ENCODE results near the gene MRM3.
A peak's percentile ranks its signal among the peaks of the same experiment; 100 is the strongest.
"Not testable (repeated sequence)": the region's sequence is repeated elsewhere in the genome, so short reads cannot be mapped to it uniquely, and the experiment has no call there.

MRM3 gene, protein sequence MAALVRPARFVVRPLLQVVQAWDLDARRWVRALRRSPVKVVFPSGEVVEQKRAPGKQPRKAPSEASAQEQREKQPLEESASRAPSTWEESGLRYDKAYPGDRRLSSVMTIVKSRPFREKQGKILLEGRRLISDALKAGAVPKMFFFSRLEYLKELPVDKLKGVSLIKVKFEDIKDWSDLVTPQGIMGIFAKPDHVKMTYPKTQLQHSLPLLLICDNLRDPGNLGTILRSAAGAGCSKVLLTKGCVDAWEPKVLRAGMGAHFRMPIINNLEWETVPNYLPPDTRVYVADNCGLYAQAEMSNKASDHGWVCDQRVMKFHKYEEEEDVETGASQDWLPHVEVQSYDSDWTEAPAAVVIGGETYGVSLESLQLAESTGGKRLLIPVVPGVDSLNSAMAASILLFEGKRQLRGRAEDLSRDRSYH

DNA sequence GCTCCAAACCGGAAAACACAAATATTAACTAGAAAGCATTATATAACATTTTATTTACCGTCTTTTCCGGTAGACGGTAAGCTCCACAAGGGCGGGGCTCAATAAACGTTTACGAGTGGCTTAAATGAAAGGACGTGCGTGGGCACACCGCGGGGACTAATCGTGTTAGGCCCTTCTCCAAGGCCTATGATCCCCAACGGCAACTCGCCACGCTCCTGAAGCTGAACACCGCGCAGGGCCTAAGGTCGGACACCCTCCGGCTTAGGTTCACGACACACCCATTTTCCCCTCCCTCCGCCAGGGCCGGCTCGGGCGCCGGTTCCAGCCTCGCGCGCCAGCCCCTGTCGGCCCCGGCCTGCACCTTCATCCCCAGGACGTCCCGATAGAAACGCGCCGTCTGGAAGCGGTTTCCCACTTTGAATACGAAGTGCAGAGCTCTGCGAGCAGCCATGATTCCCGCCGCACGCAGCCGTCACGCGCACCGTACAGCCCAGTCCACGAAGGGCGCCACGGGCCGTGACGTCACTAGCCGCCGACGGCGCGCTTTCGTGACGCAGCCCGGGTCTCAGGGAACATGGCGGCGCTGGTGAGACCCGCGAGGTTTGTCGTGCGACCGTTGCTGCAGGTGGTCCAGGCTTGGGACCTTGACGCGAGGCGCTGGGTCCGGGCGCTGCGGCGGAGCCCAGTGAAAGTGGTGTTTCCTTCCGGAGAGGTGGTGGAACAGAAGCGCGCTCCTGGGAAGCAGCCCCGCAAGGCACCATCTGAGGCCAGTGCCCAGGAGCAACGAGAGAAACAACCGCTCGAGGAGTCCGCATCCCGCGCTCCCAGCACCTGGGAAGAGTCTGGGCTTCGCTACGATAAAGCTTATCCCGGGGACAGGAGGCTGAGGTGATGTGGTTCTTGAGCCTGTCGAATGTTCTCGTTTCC is at the start of gene MRM3, which contains the start of gene GLOD4:
Gene MRM3 (plus strand): TSS at position 549 of the 927 bp plus-strand sequence. CDS start 26 bp downstream, at position 575.
Gene GLOD4 (minus strand): TSS at position 476 of the 927 bp plus-strand sequence. CDS start 25 bp downstream, at position 451.
- peak; percentile 43 for DNase-seq (ENCODE audit: low read depth)

DNA sequence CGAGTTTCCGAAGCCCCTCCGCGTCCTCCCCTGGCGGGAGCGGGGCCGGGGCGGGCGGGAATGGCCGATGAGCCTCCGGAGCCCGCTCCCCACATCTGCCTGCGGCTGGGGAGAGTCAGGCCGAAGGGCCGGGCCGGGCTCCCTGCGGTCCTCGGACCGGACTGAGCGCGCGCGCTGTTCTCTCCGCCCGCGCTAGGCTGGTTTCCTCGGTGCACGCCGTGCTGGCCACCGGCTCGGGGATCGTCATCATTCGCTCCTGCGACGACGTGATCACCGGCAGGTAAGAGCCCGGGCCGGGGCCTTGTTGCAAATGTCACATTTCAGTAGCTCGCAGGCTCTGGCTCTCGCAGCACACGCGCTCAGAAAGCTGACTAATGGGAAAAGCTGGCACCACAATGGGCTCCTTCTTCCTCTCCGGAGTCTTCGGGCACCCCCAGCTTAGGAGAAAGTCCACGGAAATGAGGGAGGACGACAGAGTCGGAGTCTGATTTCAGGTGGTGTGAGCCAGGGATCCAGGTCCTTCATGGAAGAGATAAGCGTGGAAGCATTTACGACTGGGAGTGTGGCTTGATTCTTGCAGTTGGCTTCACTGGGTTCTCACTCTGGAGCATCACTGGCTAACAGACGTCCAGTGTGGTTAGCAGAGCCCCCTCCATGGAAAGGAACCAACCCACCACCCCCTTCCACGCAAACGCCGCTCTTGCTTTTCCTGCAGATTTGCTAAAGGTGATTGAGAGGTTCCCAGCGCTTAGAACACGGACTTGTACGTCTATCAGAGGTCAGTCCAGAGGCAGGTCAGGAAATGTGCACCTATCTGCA is 49.0 kb upstream of the MRM3 start:
- DNase-seq (ENCODE audit: low read depth) = no peak

DNA sequence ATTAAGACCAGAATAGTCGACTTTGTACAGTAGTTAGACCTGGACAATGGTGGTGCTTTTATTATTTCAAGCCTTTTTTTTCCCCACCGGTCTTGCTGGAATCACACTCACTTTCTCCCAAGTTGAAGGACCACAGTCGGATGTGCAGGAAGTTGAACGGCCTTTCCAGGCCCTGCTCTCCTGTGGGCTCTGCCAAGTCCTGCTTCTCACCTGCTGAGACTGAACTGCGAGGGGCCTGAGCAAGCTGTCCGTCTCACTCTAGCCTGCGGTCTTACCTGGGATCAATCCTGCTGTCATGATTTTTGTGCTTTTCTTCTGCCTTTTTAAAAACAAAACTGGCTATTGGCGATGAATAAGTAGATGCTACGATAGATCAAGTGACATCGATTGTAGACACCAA is 48.4 kb upstream of the MRM3 start:
- DNase-seq (ENCODE audit: low read depth) = no peak

DNA sequence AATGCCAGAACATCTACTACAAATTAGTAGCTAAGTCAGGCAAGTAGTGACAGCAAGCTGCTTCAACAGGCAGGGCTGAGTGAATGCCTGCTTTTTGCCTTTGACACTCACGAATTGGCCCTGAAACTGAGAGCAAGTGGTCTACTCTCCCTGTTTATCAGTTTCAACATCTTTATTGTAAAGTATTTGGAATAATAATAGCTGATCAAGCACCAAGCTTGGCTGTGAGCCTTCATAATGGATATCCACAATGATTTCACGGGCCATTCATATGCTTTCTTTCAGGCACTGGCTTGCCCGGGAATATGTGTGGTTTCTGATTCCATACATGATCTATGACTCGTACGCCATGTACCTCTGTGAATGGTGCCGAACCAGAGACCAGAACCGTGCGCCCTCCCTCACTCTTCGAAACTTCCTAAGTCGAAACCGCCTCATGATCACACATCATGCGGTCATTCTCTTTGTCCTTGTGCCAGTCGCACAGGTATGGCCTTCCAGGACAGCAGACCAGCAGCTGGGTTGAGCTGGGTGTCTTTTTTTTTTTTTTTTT is 44.5 kb upstream of the MRM3 start:
- no peak for DNase-seq (ENCODE audit: low read depth)

DNA sequence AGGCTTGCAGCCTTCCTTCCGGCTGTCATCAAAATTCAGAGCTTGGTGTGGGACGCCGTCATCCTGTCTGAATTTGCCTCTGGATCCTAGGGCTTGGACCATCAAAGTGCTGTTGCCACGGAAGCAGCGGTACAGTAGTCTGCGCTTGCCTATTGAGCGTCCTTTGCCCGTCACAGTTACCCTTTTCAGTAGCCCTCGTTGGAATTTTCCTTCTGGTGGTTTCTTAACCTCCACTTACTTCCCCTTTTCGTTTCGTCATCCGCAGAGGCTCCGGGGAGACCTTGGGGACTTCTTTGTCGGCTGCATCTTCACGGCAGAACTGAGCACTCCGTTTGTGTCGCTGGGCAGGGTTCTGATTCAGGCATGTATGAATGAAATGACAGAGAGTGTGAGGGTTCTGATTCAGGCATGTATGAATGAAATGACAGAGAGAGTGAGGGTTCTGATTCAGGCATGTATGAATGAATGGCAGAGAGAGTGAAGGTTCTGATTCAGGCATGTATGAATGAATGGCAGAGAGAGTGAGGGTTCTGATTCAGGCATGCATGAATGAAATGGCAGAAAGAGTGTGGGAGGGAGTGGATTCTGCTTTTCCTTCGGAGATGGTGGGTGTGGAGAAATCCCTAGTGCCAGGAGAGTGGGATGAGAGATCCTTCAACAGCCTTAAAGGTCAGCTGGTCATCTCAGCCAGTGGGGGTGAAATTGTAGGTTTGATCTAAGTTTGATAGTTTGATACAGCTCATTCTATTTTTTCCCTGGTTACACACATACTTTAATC is 41.7 kb upstream of the MRM3 start:
- DNase-seq (ENCODE audit: low read depth) = no peak

DNA sequence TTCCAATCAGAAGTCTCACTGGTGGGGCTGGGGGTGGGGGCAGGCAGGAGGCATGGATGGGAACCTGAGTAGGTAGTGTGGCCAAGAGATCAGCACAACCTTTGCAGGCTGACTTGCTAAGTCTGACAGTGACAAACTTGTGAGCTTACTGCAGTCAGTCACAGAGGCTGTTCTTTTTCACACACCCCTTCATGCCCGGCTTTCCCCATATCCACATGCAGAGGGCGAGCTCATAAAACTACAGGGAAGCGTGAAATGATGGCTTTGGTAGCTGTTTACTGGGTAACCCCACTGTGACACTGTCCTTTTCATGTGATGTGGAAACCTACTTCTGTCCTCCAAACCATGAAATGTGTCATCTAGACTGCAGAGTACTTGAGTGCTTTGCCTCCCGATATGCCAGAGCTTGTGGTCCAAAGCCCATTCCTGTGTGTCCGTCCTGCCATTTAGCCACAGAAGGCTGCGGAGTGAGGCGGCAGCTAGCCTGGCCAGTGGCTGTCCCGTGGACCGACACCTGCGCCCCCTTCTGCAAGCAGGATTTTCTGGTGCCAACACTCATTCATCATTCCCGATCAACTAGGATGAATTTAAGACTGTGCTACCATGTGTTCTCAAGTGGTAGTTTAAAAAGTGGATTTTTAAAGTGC is 39.9 kb upstream of the MRM3 start:
- no peak for DNase-seq (ENCODE audit: low read depth)

DNA sequence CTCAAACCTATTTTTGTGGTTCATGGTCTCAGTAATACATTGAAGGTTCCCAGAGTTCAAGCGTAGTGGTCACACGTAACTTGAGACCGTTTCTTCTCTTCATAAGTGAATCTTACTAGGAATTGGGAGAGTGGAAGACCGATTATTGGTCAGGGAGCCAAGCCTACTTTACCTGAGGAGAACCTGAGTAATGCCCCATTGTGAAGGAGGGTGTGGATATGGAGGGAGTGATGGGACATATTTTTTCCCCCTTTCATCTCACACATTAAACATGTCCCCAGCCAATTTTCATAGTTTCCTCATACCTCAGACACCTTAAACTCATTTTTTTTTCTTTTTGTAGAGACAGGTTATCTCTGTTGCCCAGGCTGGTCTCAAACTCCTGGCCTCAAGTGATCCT is 39.0 kb upstream of the MRM3 start:
- DNase-seq (ENCODE audit: low read depth) = no peak

DNA sequence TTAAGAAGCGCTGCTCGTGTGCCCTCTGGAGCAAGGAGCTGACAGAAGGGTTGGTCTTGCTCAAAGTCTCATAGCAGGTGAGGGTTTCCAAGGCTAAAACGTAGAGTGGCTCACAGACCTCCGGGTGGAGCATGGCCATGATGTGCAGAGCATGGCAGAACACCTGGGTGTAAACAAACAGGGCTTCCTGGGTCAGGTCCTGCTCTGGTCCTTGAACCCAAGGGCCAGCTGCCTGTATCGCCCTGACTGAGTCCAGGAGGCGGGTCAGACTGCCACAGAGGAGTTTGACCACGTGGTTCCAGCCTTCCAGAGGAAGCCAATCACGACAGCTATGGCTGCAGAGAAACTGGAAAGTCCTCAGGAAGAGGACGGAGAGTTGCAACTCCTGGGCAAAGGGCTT is 37.2 kb upstream of the MRM3 start:
- DNase-seq (ENCODE audit: low read depth) = no peak

DNA sequence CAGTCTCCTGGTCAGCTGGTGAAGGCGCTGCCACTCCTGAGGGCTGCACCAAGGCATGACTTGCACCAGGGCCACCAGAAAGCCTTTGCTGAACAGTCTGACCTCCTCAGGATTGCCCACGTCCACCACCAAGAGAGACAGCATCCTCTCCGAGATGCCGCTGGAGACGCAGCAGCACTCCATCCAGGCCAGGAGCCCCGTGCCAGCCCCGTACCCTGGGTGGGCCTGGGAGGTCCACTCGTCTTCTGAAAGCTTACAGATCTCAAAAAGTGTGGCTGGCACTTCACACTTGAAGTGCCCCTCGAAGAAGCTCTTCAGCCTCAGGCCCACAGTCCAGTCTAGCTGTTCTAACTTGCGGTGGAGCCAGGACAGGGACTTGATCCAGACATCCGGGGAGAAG is 36.7 kb upstream of the MRM3 start:
- no peak for DNase-seq (ENCODE audit: low read depth)

DNA sequence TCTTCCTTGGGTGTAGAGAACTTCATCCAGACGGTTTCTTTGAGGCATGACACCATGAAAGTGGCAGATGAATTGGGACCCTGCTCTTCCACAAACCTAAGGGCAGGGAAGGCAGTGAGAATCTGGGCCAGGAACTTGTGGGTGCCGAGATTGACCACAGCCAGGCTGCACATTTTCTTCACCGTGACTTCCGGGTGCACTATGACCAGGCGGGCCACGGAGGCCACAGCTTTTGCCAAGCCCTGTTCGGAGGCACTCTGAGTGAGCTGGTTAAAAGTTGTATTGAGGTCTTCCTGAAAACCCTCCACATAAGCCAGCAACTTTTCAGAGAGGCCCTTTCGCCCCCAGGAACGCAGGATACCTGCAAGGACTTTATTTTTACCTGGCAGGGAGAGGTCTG is 36.0 kb upstream of the MRM3 start:
- no peak for DNase-seq (ENCODE audit: low read depth)

DNA sequence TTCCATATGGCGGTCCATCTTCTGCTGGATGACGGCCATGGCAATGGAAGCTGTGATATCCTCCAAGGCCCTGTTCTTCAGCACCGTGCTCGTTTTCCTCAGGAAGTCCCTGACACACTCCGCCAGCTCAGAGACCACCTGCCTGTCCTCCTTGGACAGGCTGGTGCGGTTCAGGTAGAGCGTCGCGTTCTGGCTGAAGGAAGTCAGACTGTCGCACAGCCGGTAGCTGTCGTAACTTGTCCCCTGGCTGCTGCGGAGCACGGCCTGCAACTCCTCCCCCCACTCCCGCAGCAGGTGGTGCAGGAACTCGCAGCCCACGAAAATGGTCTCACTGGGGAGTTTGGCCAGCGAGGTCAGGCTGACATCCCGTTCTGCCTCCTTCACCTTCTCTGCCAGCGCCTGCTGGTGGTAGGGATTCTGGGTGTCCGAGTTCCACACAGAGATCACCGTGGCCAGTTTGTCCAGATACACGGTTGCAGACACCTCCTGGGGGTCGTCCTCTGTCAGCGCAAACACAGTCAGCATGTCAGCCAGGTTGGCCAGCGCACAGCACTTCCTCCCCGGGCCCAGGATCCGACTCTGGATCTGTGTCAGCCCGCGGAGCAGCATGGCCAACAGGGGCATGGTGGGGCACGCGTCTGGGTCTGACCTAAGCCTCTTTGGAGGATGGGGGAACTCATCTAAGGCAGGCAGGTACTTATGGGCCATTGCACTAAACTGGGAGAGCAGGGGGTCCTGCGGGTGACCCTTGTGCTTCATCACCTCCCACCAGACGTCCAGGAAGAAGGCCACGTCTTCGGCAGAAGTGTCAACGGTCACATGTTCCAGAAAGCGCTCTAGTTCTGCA is 35.1 kb upstream of the MRM3 start:
- DNase-seq (ENCODE audit: low read depth) = no peak

DNA sequence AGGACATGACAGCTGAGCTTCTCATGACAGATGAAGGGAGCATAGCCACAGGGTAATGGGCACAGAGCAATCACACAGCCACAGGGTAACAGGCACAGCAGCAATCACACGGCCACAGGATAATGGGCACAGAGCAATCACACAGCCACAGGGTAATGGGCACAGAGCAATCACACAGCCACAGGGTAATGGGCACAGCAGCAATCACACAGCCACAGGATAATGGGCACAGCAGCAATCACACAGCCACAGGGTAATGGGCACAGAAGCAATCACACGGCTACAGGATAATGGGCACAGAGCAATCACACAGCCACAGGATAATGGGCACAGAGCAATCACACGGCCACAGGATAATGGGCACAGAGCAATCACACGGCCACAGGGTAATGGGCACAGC is 33.5 kb upstream of the MRM3 start:
- not testable (repeated sequence) for DNase-seq (ENCODE audit: low read depth)

DNA sequence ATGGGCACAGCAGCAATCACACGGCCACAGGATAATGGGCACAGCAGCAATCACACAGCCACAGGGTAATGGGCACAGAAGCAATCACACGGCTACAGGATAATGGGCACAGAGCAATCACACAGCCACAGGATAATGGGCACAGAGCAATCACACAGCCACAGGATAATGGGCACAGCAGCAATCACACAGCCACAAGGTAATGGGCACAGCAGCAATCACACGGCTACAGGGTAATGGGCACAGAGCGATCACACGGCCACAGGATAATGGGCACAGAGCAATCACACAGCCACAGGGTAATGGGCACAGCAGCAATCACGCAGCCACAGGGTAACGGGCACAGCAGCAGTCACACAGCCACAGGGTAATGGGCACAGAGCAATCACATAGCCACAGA is 32.8 kb upstream of the MRM3 start:
- not testable (repeated sequence) for DNase-seq (ENCODE audit: low read depth)

DNA sequence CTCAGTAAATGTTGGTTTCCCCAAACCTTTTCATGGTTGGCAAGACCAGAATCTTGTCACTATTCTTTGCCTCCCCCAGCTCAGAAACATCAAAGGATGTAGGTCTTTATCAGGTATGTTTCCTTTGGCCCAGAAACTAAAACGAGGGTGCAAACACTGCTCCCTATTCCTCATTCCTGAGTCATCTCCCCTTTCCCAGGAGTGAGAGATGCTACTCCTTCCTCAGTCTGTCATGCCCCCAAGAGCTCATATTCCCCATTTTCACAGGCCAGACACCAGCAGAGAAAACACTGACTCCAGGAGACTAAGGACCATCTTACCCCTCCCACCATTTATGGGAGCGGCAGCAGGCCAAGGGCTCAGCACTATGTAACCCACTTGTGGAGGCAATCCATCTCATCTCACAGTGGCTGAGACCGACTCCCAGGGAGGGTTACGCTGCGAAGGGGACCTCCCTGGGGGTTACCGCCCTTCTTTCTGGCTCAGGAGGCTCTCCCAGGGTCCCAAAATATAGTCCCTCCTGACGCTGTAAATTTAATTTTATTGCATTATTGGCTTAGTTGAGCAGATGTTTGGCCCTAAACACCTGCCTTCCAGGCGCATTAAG is 31.6 kb upstream of the MRM3 start:
- no peak for DNase-seq (ENCODE audit: low read depth)

DNA sequence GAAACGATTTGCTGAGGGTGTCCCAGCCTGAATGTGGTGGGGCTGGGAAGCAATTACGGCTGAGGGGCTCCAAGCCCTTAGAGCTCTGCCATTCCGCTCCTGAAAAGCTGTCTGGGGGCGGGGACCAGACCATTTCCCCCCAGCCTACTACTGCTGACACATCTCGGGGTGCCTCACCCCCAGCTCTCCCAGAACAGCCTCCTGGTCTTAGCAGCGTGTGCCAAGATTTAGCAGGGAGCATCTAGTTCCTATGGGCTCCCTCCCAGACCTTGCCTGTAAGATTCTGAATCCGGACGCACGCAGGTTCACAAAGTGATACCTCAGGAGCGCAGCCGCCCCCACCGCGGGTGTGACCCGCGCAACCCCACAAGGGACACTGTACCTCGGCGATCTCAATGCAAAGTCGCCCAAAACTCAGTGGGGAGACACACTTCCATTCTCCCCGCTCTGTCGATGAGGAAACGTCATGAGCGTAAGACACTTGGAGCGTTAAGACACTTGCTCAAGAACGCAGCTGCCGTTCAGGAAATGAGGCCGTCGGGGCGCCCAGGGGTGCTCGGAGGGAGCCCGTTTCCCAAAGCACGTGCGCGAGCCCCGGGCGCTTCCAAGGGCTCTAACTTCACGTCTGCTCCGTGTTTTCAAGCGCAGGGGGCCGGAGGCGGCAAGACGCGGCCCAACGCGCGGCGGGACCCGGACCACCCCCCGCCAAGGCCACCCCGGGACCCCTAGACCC is 30.7 kb upstream of the MRM3 start:
- no peak for DNase-seq (ENCODE audit: low read depth)

DNA sequence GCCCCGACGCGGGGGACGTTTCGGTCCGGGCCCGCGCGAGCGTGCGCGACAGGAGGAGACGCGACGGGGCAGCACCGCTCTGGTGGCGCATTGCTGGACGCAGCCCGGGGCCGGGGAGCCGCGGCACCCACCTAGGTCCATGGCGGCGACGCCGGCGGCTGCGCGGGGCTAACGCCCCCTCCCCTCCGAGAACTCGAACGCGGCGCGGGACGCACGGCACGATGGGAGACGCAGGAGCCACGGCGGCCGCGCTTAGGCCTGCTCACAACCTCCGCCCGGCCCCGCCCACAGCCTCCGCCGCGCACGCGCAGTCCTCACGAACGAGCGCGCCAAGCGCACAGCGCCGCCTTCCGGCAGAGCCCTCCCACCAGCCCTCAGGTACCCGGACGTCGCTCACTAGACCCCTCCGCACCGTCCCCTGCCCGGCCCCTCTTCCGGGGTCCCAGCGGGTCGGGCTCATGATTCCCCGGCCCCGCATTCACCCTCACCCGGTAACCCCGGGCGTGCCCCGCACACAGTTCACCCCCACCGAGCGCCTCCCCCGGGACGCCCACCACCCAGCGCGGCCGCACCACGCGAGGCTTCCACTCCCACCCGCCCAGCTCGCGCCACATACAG is 30.0 kb upstream of the MRM3 start, which contains the start of gene GEMIN4:
Gene GEMIN4 (minus strand): TSS at position 263 of the 618 bp plus-strand sequence. CDS start 122 bp downstream, at position 141.
- peak; percentile 40 for DNase-seq (ENCODE audit: low read depth)

DNA sequence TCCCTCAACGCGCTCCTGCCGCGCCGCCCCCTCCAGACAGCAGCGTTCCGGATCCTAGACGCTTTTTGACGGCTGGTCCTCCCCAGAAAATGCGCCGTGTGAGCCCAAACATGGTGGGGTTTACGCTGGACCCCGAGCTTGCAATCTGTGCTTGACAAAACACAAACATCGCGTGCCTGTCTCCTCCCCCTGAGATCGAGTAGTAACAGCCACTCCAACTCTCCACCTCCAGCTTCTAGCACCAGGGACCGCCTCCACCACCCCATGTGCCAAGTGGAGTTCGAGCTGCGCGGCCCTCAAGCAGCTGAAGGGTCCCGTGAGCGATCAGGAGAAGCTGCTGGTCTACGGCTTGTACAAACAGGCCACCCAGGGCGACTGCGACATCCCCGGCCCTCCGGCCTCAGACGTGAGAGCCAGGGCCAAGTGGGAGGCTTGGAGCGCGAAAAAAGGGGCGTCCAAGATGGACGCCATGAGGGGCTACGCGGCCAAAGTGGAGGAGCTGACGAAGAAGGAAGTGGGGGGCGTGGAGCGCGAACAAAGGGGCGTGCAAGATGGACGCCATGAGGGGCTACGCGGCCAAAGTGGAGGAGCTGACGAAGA is 29.4 kb upstream of the MRM3 start:
- DNase-seq (ENCODE audit: low read depth) = no peak
